Mucosa of rectum (tissue), 2 donors: ENCODE results near the gene NRXN2.

ENCODE experiments used
- H3K27ac ChIP-seq, 2 donors: one replicate each; pipeline ENCODE4 v1.7.0; 2013; ENCODE audit warnings: inconsistent platforms in 2 of 2, low read depth in 2 of 2, low read length in 2 of 2
- H3K27me3 ChIP-seq, 2 donors: one replicate each; pipeline ENCODE4 v1.7.0; 2013; ENCODE audit warnings: low read length in 2 of 2; ENCODE audit not compliant: control insufficient read depth in 2 of 2, insufficient read depth in 2 of 2
- H3K36me3 ChIP-seq, 2 donors: one replicate each; pipeline ENCODE4 v1.7.0; 2013; ENCODE audit warnings: low read length in 2 of 2; ENCODE audit not compliant: control insufficient read depth in 2 of 2, insufficient read depth in 2 of 2
- H3K4me1 ChIP-seq, 2 donors: one replicate each; pipeline ENCODE4 v1.7.0; 2013; ENCODE audit warnings: low read length in 2 of 2, mild to moderate bottlenecking in 1 of 2; ENCODE audit not compliant: control insufficient read depth in 2 of 2, insufficient read depth in 2 of 2
- H3K4me3 ChIP-seq, 2 donors: one replicate each; pipeline ENCODE4 v1.7.0; 2013; ENCODE audit warnings: low read length in 2 of 2
- H3K9ac ChIP-seq, 2 donors: one replicate each; pipeline ENCODE4 v1.7.0; 2013; ENCODE audit warnings: low read length in 2 of 2, low read depth in 1 of 2, mild to moderate bottlenecking in 1 of 2
- H3K9me3 ChIP-seq, 2 donors: one replicate each; pipeline ENCODE4 v1.7.0; 2013; ENCODE audit warnings: low read length in 2 of 2; ENCODE audit not compliant: control insufficient read depth in 2 of 2
- donor health status: healthy.
- donor health status: Normal muscosa, but diverticular disease.

NRXN2 gene

GRCh38 chr11:64731601-64732000, 8.6 kb upstream of the NRXN2 start:
- Histone ChIP-seq H3K27me3 (peaks cover 0 to 4% of the 10 kb centered on the region in 2 donors), H3K9ac (no peak overlapping the region), H3K36me3 (no peaks in the 10 kb centered on the region), H3K9me3 (no peaks in the 10 kb centered on the region), H3K27ac (no peak overlapping the region), H3K4me3 (no peak overlapping the region), H3K4me1 (no peaks in the 10 kb centered on the region)

DNA sequence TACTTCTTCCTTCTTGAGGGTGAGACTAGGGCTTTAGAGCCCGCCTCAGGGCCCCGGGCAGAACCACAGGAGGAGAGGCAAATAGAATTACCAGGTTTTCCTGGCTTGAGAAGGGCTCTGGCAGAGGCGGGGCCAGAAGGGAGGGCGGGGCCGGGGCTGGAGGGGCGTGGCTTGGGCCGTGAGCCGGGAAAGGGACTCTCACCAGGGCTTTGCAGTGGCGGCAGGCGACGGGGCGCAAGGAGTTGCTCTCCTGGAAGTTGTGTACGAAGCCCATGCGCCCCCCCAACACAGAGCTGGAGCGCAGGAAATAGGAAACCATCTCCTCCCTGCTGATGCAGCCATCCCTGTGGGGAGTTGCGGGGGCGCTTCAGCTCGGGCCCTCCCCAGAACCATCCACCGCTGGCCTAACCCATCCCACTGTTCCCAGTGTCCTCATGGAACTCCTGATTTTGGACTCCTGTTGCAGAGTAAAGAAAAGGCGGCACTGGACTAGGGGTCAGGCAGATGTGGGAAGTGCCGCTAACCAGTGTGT, 6.9 kb upstream of the NRXN2 start:
- no peak overlapping the region for H3K4me3 ChIP-seq
- peaks cover 0 to 4% of the 10 kb centered on the region in 2 donors for H3K27me3 ChIP-seq
- H3K27ac ChIP-seq: no peak overlapping the region
- no peaks in the 10 kb centered on the region for H3K4me1 ChIP-seq
- H3K36me3 ChIP-seq: no peaks in the 10 kb centered on the region
- H3K9ac ChIP-seq: no peak overlapping the region
- H3K9me3 ChIP-seq: no peaks in the 10 kb centered on the region

- H3K27me3 ChIP-seq: peaks cover 0 to 4% of the 10 kb centered on the region in 2 donors
- no peak overlapping the region for H3K4me3 ChIP-seq
- H3K27ac ChIP-seq: no peak overlapping the region
- no peaks in the 10 kb centered on the region for H3K36me3 ChIP-seq
- H3K4me1 ChIP-seq: no peaks in the 10 kb centered on the region
- no peak overlapping the region for H3K9ac ChIP-seq
- H3K9me3 ChIP-seq: no peaks in the 10 kb centered on the region
Measured at GRCh38 chr11:64728757-64729365, 5.9 kb upstream of the NRXN2 start.

GRCh38 chr11:64726867-64727530, 4.0 kb upstream of the NRXN2 start:
- H3K36me3 ChIP-seq: no peaks in the 10 kb centered on the region
- peaks cover 2 to 3% of the 10 kb centered on the region in 2 donors for H3K4me1 ChIP-seq
- no peak overlapping the region for H3K9ac ChIP-seq
- H3K4me3 ChIP-seq: no peak overlapping the region
- H3K27ac ChIP-seq: no peak overlapping the region
- no peaks in the 10 kb centered on the region for H3K9me3 ChIP-seq
- H3K27me3 ChIP-seq: peaks cover 3 to 9% of the 10 kb centered on the region in 2 donors

DNA sequence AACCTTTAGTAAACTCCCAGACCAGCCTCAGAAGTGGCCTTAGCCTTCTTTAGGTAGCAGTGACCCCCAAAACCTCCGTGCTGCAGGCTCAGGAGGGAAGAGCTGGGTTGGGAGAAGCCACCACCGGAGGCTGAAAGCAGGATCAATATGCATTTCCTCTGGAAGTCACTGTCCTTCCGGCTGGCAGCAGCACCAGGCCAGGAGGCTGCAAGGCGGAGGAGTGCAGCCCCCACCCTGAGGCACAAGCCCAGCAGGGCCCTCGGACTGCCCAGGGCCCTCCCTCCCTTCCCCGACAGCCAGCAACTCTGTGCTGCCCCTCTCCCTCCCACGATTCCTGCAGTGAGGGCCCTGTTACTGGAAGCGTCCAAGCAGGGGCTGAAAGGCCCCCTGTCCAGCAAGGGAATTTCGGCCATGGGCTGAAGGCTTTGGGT, 3.2 kb upstream of the NRXN2 start:
- Histone ChIP-seq H3K36me3 (no peaks in the 10 kb centered on the region), H3K4me3 (no peak overlapping the region), H3K9ac (no peak overlapping the region), H3K4me1 (peaks cover 2 to 3% of the 10 kb centered on the region in 2 donors), H3K27ac (no peak overlapping the region), H3K27me3 (peaks cover 11 to 15% of the 10 kb centered on the region in 2 donors), H3K9me3 (no peaks in the 10 kb centered on the region)

- Histone ChIP-seq H3K4me1 (peaks cover 2 to 3% of the 10 kb centered on the region in 2 donors), H3K27me3 (peaks cover 14 to 16% of the 10 kb centered on the region in 2 donors), H3K9me3 (no peaks in the 10 kb centered on the region), H3K27ac (no peak overlapping the region), H3K9ac (no peak overlapping the region), H3K4me3 (no peak overlapping the region), H3K36me3 (no peaks in the 10 kb centered on the region)
Measured at GRCh38 chr11:64724863-64725532, 2.0 kb upstream of the NRXN2 start.

DNA sequence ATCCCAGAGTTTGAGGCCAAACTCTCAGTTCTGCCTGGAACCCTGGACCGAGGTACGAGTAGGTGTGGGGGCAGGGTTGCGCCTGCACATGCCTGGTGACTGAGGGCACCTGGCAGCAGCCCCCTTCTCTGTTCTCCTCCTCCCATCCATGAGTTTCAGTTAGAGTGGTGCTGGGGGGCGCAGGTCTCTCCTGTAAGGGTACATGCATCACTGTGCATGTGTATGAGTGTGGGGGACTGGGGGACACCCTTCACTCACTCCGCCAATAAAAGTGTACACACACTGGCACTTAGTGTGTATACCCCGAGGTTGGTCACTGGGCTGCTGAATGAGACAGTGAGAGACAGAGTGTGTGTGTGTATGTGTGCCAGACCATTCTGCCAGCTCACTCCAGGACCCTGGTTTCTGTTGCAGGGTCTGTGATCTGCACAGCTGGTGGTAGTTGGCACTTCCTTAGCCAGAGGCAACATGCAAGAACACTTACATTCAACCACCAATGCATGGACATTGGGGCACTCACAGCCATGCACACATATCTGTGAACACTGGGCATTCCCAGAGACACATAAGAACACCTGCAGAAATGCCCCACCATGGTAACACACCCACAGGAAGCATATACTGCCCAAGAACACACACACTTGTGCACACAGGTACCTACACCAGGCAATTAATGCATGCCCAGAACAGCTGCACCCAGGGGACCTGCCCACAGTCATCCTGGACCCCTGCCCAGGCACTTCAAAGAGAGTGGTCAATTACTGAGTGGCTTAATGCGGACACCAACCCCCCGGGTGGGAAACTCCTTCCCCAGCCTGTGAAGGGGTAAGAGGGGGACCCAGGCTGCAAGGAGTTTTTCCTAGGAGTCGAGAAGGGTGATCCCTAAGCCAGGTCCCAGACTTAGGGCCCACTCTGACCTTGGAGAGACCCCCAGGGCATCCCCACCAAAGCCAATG, 1.2 kb upstream of the NRXN2 start:
- peaks cover 15 to 18% of the 10 kb centered on the region in 2 donors for H3K27me3 ChIP-seq
- no peak overlapping the region for H3K9ac ChIP-seq
- no peaks in the 10 kb centered on the region for H3K9me3 ChIP-seq
- no peaks in the 10 kb centered on the region for H3K36me3 ChIP-seq
- no peak overlapping the region for H3K27ac ChIP-seq
- no peak overlapping the region for H3K4me3 ChIP-seq
- H3K4me1 ChIP-seq: peaks cover 2 to 3% of the 10 kb centered on the region in 2 donors

DNA sequence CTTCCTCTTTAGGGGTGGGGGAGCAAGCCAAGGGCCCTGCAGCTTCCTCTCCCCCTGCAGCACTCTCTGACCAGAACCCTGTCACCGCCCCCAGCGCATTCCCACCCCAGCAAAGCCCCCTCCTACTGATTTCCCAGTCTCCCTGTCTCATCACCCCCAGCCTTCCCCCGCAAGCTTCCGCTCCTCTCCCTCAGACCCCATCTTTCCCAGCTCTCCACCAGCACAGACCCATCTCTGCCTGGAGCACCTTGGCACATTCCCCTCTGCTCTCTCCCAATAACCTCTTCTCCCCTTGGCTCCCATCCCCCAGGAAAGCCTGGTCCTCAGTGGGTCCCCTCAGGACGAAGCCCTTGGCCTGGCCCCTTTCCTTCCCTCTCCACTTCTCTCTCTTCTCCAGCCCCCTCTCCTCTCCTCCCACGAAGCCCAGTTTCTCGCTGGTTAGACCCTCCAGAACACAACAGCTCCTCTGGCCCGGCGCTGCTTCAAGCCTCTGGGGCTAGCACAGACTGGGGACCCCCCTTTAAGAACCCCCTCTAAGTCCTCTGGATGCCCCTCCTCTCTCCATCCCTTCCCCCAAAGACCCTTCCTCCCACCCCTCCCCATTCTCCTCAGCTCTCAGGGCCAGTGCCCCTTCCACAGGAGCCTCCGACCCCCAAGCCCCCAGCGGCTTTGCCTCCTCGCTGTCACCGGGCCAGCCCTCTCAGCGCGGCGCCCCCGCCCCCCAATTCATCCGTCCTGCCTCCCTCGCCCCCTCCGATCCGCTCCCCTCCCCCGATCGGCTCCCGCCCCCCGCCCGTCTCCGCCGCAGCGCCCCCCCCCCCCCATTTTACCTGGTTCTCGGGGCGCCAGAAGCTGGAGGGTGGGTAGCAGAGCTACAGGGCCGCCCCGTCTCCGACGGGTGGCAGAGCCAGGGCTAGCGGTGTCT, 594 bp downstream of the NRXN2 start:
- no peak overlapping the region for H3K4me3 ChIP-seq
- no peaks in the 10 kb centered on the region for H3K9me3 ChIP-seq
- no peak overlapping the region for H3K27ac ChIP-seq
- peaks cover 28 to 29% of the 10 kb centered on the region in 2 donors for H3K27me3 ChIP-seq
- H3K4me1 ChIP-seq: peaks cover 2 to 3% of the 10 kb centered on the region in 2 donors
- H3K36me3 ChIP-seq: no peaks in the 10 kb centered on the region
- no peak overlapping the region for H3K9ac ChIP-seq

GRCh38 chr11:64721359-64721699, 1.7 kb downstream of the NRXN2 start:
- Histone ChIP-seq H3K9ac (no peak overlapping the region), H3K4me3 (no peak overlapping the region), H3K27me3 (peaks cover 37 to 39% of the 10 kb centered on the region in 2 donors), H3K27ac (no peak overlapping the region), H3K4me1 (peaks cover 2 to 3% of the 10 kb centered on the region in 2 donors), H3K9me3 (no peaks in the 10 kb centered on the region), H3K36me3 (no peaks in the 10 kb centered on the region)
